LHCN-M2 (cell line): ENCODE results near the gene OSCP1. TPM values are rescaled to one million over a fixed set of nuclear protein-coding genes. Genes with fewer than 3 reads are reported as not detected.
A peak's percentile ranks its signal among the peaks of the same experiment; 100 is the strongest.

ENCODE experiments used
- DNase-seq: peaks from one replicate; pipeline ENCODE4 v3.0.0-alpha.2; 2012; ENCODE audit warnings: low read depth
- total RNA-seq: library from RNA; depleted of rRNA; stranded (reverse); fragments of >200 nt; gene quantifications from 2 replicates; pipeline ENCODE4 v1.2.3, GENCODE V29; 2014

The OSCP1 gene
- total RNA-seq, 1 experiment from 2014 or later: 7.1 TPM

- no peak for DNase-seq
Measured at GRCh38 chr1:36475341-36475740, 25.1 kb upstream of the OSCP1 start.

- DNase-seq: no peak
Measured at GRCh38 chr1:36472656-36473055, 22.4 kb upstream of the OSCP1 start.

GRCh38 chr1:36471830-36472641, 21.8 kb upstream of the OSCP1 start:
- no peak for DNase-seq

GRCh38 chr1:36469163-36469562, 18.9 kb upstream of the OSCP1 start:
- no peak for DNase-seq

GRCh38 chr1:36467700-36468455, 17.6 kb upstream of the OSCP1 start:
- DNase-seq: no peak

GRCh38 chr1:36467027-36467410, 16.8 kb upstream of the OSCP1 start:
- no peak for DNase-seq

GRCh38 chr1:36466370-36467026, 16.2 kb upstream of the OSCP1 start:
- DNase-seq: no peak

- no peak for DNase-seq
Measured at GRCh38 chr1:36465731-36466369, 15.6 kb upstream of the OSCP1 start.

GRCh38 chr1:36464605-36465393, 14.5 kb upstream of the OSCP1 start:
- no peak for DNase-seq

GRCh38 chr1:36463803-36464604, 13.8 kb upstream of the OSCP1 start, which contains the start of gene MRPS15:
MRPS15 (minus strand) TSS chr1:36464384; CDS start chr1:36464275, 109 bp downstream.
- DNase-seq: peak; percentile 94

GRCh38 chr1:36463463-36463802, 13.2 kb upstream of the OSCP1 start:
- DNase-seq: no peak

GRCh38 chr1:36458910-36459309, 8.7 kb upstream of the OSCP1 start:
- peak; percentile 23 for DNase-seq

GRCh38 chr1:36457691-36458090, 7.4 kb upstream of the OSCP1 start:
- DNase-seq: no peak

GRCh38 chr1:36456391-36456928, 6.2 kb upstream of the OSCP1 start:
- DNase-seq: no peak

- no peak for DNase-seq
Measured at GRCh38 chr1:36455386-36455785, 5.1 kb upstream of the OSCP1 start.

GRCh38 chr1:36453600-36454388, 3.5 kb upstream of the OSCP1 start:
- DNase-seq: no peak

- no peak for DNase-seq
Measured at GRCh38 chr1:36453051-36453450, 2.8 kb upstream of the OSCP1 start.

- DNase-seq: no peak
Measured at GRCh38 chr1:36450919-36451305, 661 bp upstream of the OSCP1 start.

- DNase-seq: no peak
Measured at GRCh38 chr1:36448530-36449056, 1.7 kb downstream of the OSCP1 start.
